GM23338 (cell line): ENCODE data around the gene KIRREL3.

Experiments used
- CREB1 ChIP-seq: fragments of 250-450 bp; sonication (Bioruptor Pico); IDR thresholded peaks from 2 replicates; pipeline ENCODE4 v1.5.0; 2020; ENCODE audit warnings: low read depth, mild to moderate bottlenecking, moderate library complexity
- EZH2 ChIP-seq: fragments of 200-600 bp; sonication (generic); IDR thresholded peaks from one replicate; pipeline ENCODE4 v1.8.0; 2017; ENCODE audit warnings: antibody characterized with exemption, mild to moderate bottlenecking, low read depth; ENCODE audit not compliant: unreplicated experiment
- EZH2phosphoT487 ChIP-seq: fragments of 200-600 bp; sonication (generic); IDR thresholded peaks from one replicate; pipeline ENCODE4 v1.8.1; 2018; ENCODE audit warnings: antibody characterized with exemption; ENCODE audit not compliant: unreplicated experiment
- JUNB ChIP-seq: IDR thresholded peaks from one replicate; pipeline ENCODE4 v1.6.1; 2016; ENCODE audit warnings: antibody characterized with exemption; ENCODE audit not compliant: unreplicated experiment
- NANOG ChIP-seq: IDR thresholded peaks from 2 replicates; pipeline ENCODE4 v1.6.1; 2016; ENCODE audit warnings: antibody characterized with exemption, borderline replicate concordance
- POLR2AphosphoS5 ChIP-seq: IDR thresholded peaks from 2 replicates; pipeline ENCODE4 v1.6.1; 2016; ENCODE audit warnings: antibody characterized with exemption, low read depth
- STAT1 ChIP-seq: IDR thresholded peaks from one replicate; pipeline ENCODE4 v1.6.1; 2016; ENCODE audit warnings: antibody characterized with exemption; ENCODE audit not compliant: unreplicated experiment
- ZNF114 ChIP-seq: fragments of 250-450 bp; sonication (Bioruptor Pico); IDR thresholded peaks from 2 replicates; pipeline ENCODE4 v1.5.0; 2020; ENCODE audit warnings: mild to moderate bottlenecking, moderate library complexity
- ZNF331 ChIP-seq: fragments of 250-450 bp; sonication (Bioruptor Pico); IDR thresholded peaks from 2 replicates; pipeline ENCODE4 v1.5.0; 2020; ENCODE audit warnings: low read depth, mild to moderate bottlenecking, moderate library complexity
- TF ChIP-seq, protein P1 (sequence below), 2 experiments: fragments of 200-600 bp in 1 of 2; sonication (generic) in 1 of 2; conservative IDR thresholded peaks; 2 replicates each; pipeline versions ENCODE4 v1.5.1 to v1.6.1; 2016 to 2017; ENCODE audit warnings: antibody characterized with exemption in 2 of 2, low read depth in 2 of 2, mild to moderate bottlenecking in 2 of 2, moderate library complexity in 1 of 2
- TF ChIP-seq, protein P2 (sequence below): IDR thresholded peaks from 2 replicates; pipeline ENCODE4 v1.6.1; 2016; ENCODE audit warnings: antibody characterized with exemption
- TF ChIP-seq, protein P3 (sequence below): IDR thresholded peaks from one replicate; pipeline ENCODE4 v1.6.1; 2018; ENCODE audit warnings: antibody characterized with exemption; ENCODE audit not compliant: unreplicated experiment

DNA sequence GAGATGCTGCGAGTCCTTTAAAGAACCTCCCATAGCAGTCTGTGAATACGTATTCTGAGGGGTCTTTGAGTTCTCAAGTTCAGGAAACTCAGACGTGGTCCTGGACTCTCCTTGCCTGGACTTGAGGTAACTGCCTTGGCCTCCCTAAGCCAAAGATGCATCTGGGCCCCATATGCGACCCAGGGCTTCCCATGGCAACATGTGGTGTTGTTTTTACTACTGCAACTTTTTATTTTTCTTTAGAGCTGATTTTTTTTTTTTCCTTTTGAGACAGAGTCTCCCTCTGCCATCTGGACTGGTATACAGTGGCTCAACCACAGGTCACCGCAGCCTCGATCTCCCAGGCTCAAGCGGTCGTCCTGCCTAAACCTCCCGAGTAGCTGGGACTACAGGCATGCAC lies 324.0 kb downstream of the KIRREL3 start:
- no peak for TF ChIP-seq POLR2AphosphoS5
- TF ChIP-seq, protein P1, sequence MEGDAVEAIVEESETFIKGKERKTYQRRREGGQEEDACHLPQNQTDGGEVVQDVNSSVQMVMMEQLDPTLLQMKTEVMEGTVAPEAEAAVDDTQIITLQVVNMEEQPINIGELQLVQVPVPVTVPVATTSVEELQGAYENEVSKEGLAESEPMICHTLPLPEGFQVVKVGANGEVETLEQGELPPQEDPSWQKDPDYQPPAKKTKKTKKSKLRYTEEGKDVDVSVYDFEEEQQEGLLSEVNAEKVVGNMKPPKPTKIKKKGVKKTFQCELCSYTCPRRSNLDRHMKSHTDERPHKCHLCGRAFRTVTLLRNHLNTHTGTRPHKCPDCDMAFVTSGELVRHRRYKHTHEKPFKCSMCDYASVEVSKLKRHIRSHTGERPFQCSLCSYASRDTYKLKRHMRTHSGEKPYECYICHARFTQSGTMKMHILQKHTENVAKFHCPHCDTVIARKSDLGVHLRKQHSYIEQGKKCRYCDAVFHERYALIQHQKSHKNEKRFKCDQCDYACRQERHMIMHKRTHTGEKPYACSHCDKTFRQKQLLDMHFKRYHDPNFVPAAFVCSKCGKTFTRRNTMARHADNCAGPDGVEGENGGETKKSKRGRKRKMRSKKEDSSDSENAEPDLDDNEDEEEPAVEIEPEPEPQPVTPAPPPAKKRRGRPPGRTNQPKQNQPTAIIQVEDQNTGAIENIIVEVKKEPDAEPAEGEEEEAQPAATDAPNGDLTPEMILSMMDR (conservative IDR thresholded peaks at IDR 0.05; ENCODE audit: low read depth in 2 of 2), result no peak
- TF ChIP-seq EZH2phosphoT487, result no peak
- no peak for TF ChIP-seq EZH2
- TF ChIP-seq, protein P2, sequence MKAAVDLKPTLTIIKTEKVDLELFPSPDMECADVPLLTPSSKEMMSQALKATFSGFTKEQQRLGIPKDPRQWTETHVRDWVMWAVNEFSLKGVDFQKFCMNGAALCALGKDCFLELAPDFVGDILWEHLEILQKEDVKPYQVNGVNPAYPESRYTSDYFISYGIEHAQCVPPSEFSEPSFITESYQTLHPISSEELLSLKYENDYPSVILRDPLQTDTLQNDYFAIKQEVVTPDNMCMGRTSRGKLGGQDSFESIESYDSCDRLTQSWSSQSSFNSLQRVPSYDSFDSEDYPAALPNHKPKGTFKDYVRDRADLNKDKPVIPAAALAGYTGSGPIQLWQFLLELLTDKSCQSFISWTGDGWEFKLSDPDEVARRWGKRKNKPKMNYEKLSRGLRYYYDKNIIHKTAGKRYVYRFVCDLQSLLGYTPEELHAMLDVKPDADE, result no peak
- TF ChIP-seq, protein P3, sequence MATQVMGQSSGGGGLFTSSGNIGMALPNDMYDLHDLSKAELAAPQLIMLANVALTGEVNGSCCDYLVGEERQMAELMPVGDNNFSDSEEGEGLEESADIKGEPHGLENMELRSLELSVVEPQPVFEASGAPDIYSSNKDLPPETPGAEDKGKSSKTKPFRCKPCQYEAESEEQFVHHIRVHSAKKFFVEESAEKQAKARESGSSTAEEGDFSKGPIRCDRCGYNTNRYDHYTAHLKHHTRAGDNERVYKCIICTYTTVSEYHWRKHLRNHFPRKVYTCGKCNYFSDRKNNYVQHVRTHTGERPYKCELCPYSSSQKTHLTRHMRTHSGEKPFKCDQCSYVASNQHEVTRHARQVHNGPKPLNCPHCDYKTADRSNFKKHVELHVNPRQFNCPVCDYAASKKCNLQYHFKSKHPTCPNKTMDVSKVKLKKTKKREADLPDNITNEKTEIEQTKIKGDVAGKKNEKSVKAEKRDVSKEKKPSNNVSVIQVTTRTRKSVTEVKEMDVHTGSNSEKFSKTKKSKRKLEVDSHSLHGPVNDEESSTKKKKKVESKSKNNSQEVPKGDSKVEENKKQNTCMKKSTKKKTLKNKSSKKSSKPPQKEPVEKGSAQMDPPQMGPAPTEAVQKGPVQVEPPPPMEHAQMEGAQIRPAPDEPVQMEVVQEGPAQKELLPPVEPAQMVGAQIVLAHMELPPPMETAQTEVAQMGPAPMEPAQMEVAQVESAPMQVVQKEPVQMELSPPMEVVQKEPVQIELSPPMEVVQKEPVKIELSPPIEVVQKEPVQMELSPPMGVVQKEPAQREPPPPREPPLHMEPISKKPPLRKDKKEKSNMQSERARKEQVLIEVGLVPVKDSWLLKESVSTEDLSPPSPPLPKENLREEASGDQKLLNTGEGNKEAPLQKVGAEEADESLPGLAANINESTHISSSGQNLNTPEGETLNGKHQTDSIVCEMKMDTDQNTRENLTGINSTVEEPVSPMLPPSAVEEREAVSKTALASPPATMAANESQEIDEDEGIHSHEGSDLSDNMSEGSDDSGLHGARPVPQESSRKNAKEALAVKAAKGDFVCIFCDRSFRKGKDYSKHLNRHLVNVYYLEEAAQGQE, result no peak
- TF ChIP-seq JUNB, result no peak
- no peak for TF ChIP-seq ZNF114 (CRISPR knock-in tag)
- TF ChIP-seq STAT1, result no peak
- TF ChIP-seq CREB1 (CRISPR knock-in tag), result no peak
- TF ChIP-seq ZNF331 (CRISPR knock-in tag), result no peak
- TF ChIP-seq NANOG, result no peak
